ENCODE measurements around the gene ETV4.

The ETV4 gene

GRCh38 chr17:43587647-43588046 lies 41.5 kb upstream of the ETV4 start:
- no peak for DNase-seq (ENCODE audit: low read depth)
- H3K4me3 ChIP-seq (ENCODE audit: low read length) = no peak overlapping the region
- no peak for TF ChIP-seq CTCF (conservative IDR thresholded peaks at IDR 0.05; ENCODE audit: low read length)

GRCh38 chr17:43584666-43585102 lies 38.5 kb upstream of the ETV4 start:
- no peak overlapping the region for H3K4me3 ChIP-seq (ENCODE audit: low read length)
- TF ChIP-seq CTCF (conservative IDR thresholded peaks at IDR 0.05; ENCODE audit: low read length) = no peak
- DNase-seq (ENCODE audit: low read depth) = no peak

DNA sequence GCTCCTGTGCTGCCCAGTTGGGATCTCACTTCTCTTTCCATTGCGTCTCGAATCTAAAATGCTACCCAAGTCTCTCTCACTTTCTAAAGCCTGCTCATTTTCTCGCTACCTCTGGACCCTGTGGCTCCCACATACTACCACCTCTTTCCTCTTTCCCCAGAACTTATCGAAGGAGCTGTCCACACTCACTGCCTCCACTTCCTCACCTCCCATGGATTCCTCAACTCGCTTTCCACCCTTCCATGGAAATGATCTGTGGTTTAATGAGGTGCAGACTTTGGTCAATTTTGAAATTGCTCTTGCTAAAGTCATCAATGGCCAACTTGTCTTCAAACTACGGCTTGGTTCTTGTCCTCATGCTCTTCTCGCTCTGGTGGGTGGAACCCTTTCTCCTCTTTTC lies 37.2 kb upstream of the ETV4 start:
- no peak for TF ChIP-seq CTCF (conservative IDR thresholded peaks at IDR 0.05; ENCODE audit: low read length)
- no peak overlapping the region for H3K4me3 ChIP-seq (ENCODE audit: low read length)
- DNase-seq (ENCODE audit: low read depth) = no peak

DNA sequence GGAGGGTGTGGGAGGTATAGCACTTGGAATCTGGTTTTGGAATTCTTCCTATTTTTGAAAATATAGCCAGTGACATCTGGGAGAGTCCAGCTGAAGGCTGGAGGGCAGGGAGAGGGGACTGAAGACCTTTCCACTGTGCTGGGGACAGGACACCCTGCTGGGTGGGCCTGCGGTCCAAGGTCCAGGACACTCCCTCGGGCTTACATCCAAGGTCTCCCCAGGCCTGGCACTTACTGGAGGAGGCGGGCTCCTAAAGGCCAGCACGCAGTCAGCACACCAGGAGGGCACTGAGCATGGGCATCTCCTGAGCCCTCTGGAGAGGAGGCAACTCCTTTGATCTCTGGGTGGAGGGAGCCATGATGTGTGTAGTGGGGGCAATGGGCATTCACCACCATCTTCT lies 35.5 kb upstream of the ETV4 start:
- no peak for DNase-seq (ENCODE audit: low read depth)
- TF ChIP-seq CTCF (conservative IDR thresholded peaks at IDR 0.05; ENCODE audit: low read length) = no peak

GRCh38 chr17:43581130-43581529 lies 35.0 kb upstream of the ETV4 start:
- no peak for DNase-seq (ENCODE audit: low read depth)
- TF ChIP-seq CTCF (conservative IDR thresholded peaks at IDR 0.05; ENCODE audit: low read length) = no peak
- H3K4me3 ChIP-seq (ENCODE audit: low read length) = no peak overlapping the region

More for the DNA sequence above, 35.5 kb upstream of the ETV4 start:
- H3K4me3 ChIP-seq (ENCODE audit: low read length) = no peak overlapping the region

GRCh38 chr17:43579566-43580140 lies 33.5 kb upstream of the ETV4 start:
- TF ChIP-seq CTCF (conservative IDR thresholded peaks at IDR 0.05; ENCODE audit: low read length) = no peak
- no peak overlapping the region for H3K4me3 ChIP-seq (ENCODE audit: low read length)
- DNase-seq (ENCODE audit: low read depth) = peak; percentile 92

- no peak for TF ChIP-seq CTCF (conservative IDR thresholded peaks at IDR 0.05; ENCODE audit: low read length)
- no peak overlapping the region for H3K4me3 ChIP-seq (ENCODE audit: low read length)
- DNase-seq (ENCODE audit: low read depth) = peak; percentile 78
These were observed 32.8 kb upstream of the ETV4 start for GRCh38 chr17:43578699-43579565.

Data from AG10803 (cell line).